VCaP (cell line): ENCODE measurements around the gene MOB2.
"Not testable (repeated sequence)": the region's sequence is repeated elsewhere in the genome, so short reads cannot be mapped to it uniquely, and the experiment has no call there.

ENCODE experiments used
- H3K27ac ChIP-seq: fragments of 450-650 bp; 2 replicates; pipeline ENCODE4 v1.5.1; 2017
- TF ChIP-seq, protein P1 (sequence below): fragments of 450-650 bp; conservative IDR thresholded peaks from 2 replicates; pipeline ENCODE4 v1.5.1; 2017; ENCODE audit warnings: mild to moderate bottlenecking, moderate library complexity

Gene MOB2

GRCh38 chr11:1511937-1512496 is 25.4 kb upstream of the MOB2 start:
- H3K27ac ChIP-seq = no peak overlapping the region
- TF ChIP-seq, protein P1, sequence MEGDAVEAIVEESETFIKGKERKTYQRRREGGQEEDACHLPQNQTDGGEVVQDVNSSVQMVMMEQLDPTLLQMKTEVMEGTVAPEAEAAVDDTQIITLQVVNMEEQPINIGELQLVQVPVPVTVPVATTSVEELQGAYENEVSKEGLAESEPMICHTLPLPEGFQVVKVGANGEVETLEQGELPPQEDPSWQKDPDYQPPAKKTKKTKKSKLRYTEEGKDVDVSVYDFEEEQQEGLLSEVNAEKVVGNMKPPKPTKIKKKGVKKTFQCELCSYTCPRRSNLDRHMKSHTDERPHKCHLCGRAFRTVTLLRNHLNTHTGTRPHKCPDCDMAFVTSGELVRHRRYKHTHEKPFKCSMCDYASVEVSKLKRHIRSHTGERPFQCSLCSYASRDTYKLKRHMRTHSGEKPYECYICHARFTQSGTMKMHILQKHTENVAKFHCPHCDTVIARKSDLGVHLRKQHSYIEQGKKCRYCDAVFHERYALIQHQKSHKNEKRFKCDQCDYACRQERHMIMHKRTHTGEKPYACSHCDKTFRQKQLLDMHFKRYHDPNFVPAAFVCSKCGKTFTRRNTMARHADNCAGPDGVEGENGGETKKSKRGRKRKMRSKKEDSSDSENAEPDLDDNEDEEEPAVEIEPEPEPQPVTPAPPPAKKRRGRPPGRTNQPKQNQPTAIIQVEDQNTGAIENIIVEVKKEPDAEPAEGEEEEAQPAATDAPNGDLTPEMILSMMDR = no peak

- TF ChIP-seq, protein P1 = no peak
- no peak overlapping the region for H3K27ac ChIP-seq
Measured at GRCh38 chr11:1510928-1511327, 24.3 kb upstream of the MOB2 start.

- H3K27ac ChIP-seq = not testable (repeated sequence)
Measured at GRCh38 chr11:1510351-1510750, 23.8 kb upstream of the MOB2 start.

GRCh38 chr11:1509626-1510255 is 23.2 kb upstream of the MOB2 start:
- TF ChIP-seq, protein P1 = no peak
- no peak overlapping the region for H3K27ac ChIP-seq

DNA sequence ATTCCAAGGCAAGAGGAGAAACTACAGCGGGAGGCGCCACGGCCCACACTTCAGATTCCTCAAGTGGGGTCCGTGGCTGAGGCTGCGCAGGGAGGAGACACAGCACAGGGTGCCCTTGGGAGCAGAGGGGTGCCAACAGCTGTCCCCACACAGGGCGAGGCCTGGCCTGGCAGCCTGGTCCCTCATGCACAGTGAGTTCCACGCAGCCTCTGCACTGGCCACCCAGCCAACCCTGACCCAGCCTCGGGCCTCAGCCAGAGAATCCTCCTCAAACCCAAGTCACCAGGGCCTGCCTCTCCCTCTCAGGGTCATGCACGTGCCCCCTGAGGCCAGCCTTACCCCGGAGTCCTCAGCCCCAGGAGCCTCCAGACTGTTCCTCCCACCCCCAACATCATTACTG is 22.4 kb upstream of the MOB2 start:
- TF ChIP-seq, protein P1 = no peak
- no peak overlapping the region for H3K27ac ChIP-seq

DNA sequence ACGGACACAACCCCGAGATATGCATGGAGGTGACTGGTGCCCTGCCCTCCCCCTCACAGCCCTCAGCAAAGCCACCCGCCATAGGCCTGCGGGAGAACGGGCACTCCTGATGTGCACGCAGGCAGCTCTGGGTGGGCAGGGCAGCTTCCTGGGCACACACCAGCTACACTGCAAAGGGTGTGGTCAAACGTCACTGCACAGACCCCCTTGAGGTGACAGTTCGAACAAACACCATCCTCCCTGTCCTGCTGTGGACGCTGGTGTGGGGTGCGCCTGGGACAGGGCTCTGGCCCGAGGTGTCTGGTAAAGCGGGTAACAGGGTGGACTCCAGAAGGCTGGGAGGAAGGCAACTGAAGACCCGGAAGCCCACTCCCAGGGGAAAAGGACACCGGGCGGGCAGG is 21.9 kb upstream of the MOB2 start:
- no peak overlapping the region for H3K27ac ChIP-seq
- TF ChIP-seq, protein P1 = no peak

DNA sequence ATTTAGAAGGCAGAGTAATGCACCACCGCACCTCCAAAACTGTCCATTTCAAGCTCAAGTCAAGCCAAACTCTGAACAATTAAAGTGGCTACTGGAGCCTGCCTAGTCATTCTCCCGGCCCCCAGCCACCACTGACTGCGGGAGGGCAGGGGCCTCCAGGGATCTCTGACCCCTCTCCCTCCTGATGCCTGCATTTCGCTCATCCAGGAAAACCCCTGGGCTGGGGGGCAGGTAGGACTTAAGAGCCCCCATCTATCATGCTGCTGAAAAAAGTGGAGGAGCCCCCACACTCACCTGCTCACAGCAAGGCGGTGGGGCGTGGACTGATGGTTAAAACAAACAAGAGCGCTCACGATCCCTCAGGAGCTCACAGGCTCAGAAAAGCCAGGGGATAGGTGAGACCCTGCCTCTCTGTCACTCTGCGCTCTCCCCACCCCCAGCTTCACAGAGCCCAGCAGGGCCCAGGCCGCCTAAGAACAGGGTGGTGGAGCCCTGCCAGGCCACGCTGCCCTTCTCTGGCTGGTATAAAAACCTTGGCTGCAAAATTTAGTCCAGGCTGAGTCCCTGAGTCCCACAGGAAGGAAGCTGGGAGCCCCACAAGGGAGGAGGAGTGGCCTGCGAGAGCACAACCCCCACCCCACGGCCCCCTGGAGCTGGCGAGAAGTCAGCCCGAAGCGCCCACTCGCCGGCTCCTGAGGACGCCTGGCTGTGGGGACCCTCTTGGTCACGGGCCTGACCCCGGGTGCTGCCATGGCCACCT is 21.0 kb upstream of the MOB2 start:
- TF ChIP-seq, protein P1 = no peak
- no peak overlapping the region for H3K27ac ChIP-seq

DNA sequence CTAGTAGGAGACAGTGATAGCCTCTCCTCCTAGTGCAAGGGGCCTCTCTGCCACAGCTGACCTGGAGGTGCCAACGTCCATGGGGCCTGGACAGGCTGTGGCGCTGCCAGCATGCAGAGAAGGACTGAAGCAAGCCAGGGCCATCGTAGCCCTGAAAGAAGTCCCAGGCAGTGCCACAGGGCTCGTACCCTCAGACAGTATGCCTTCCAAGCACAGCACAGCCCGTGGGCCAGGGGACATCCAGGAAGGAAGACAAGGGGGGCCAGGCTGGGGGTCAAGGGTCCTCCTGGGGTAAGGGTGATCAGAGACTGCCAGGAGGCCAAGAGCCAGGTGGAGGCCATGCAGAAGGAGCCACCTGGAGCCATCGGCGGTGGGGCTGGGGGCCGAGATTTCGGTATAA is 20.4 kb upstream of the MOB2 start:
- no peak overlapping the region for H3K27ac ChIP-seq

More for the DNA sequence above, 20.4 kb upstream of the MOB2 start:
- TF ChIP-seq, protein P1 = no peak
